CD14-positive monocyte (primary cell): ENCODE results near the gene SRC. TPM values are rescaled to one million over a fixed set of nuclear protein-coding genes. Genes with fewer than 3 reads are reported as not detected.

Experiments used
- DNase-seq, 3 donors: peaks; one replicate each; pipeline ENCODE4 v3.0.0-alpha.2; 2011 to 2022
- H2AFZ ChIP-seq: 2 replicates; pipeline ENCODE4 v1.6.0; 2012; ENCODE audit warnings: mild to moderate bottlenecking, low read depth, low read length, inconsistent platforms; ENCODE audit not compliant: insufficient read depth, poor library complexity, severe bottlenecking
- H3K27ac ChIP-seq, 2 donors: 1 replicate in 1 of 2; 2 replicates in 1 of 2; pipeline ENCODE4 v1.5.1; 2012 to 2013; ENCODE audit warnings: low read length in 2 of 2, control low read depth in 1 of 2, inconsistent platforms in 1 of 2, low read depth in 1 of 2, mild to moderate bottlenecking in 1 of 2
- H3K27me3 ChIP-seq, 2 donors: one replicate each; pipeline versions ENCODE4 v1.6.0 to v1.6.1; 2011 to 2013; ENCODE audit warnings: low read length in 2 of 2; ENCODE audit not compliant: control insufficient read depth in 2 of 2, insufficient read depth in 2 of 2
- H3K36me3 ChIP-seq, 2 donors: replicated peaks in 1 of 2; 1 replicate in 1 of 2; 2 replicates in 1 of 2; pipeline versions ENCODE4 v1.5.1 to v1.6.1; 2012 to 2013; ENCODE audit warnings: low read length in 2 of 2, control low read depth in 1 of 2, inconsistent platforms in 1 of 2, mild to moderate bottlenecking in 1 of 2; ENCODE audit not compliant: insufficient read depth in 2 of 2, control insufficient read depth in 1 of 2
- H3K4me1 ChIP-seq, 2 donors: 1 replicate in 1 of 2; 2 replicates in 1 of 2; pipeline versions ENCODE4 v1.5.1 to v1.6.1; 2012 to 2013; ENCODE audit warnings: low read length in 2 of 2, control low read depth in 1 of 2, inconsistent platforms in 1 of 2, mild to moderate bottlenecking in 1 of 2, moderate library complexity in 1 of 2; ENCODE audit not compliant: insufficient read depth in 2 of 2, control insufficient read depth in 1 of 2
- H3K4me2 ChIP-seq: replicated peaks from 2 replicates; pipeline ENCODE3; 2012; ENCODE audit warnings: low read length, moderate library complexity, mild to moderate bottlenecking; ENCODE audit not compliant: poor library complexity, severe bottlenecking; ENCODE audit errors: extremely low read depth
- H3K4me3 ChIP-seq, 3 experiments: fragments of 200-600 bp in 1 of 3; sonication (generic) in 1 of 3; replicated peaks in 1 of 3; 1 replicate in 2 of 3; 2 replicates in 1 of 3; pipeline ENCODE4 v1.5.1; 2011 to 2013; ENCODE audit warnings: low read length in 3 of 3, mild to moderate bottlenecking in 3 of 3, control low read depth in 2 of 3, low read depth in 2 of 3, inconsistent platforms in 1 of 3, moderate library complexity in 1 of 3
- H3K79me2 ChIP-seq: 2 replicates; pipeline ENCODE4 v1.6.0; 2012; ENCODE audit warnings: mild to moderate bottlenecking, control low read depth, inconsistent platforms, low read length, moderate library complexity; ENCODE audit not compliant: insufficient read depth
- H3K9ac ChIP-seq: 2 replicates; pipeline ENCODE4 v1.6.0; 2017; ENCODE audit warnings: low read length, mild to moderate bottlenecking; ENCODE audit not compliant: insufficient read depth, poor library complexity, severe bottlenecking
- H3K9me3 ChIP-seq, 2 donors: replicated peaks in 1 of 2; 1 replicate in 1 of 2; 2 replicates in 1 of 2; pipeline versions ENCODE4 v1.5.1 to v1.6.1; 2012 to 2013; ENCODE audit warnings: low read length in 2 of 2, control low read depth in 1 of 2; ENCODE audit not compliant: control insufficient read depth in 1 of 2, insufficient read depth in 1 of 2
- H4K20me1 ChIP-seq: 2 replicates; pipeline ENCODE4 v1.6.0; 2012; ENCODE audit warnings: mild to moderate bottlenecking, low read length, control low read depth, moderate library complexity; ENCODE audit not compliant: insufficient read depth
- H3K27ac Mint-ChIP-seq, 7 donors: one replicate each; pipeline ENCODE4 v1.8.0; 2020; ENCODE audit warnings: mild to moderate bottlenecking in 7 of 7, mixed read lengths in 7 of 7, moderate library complexity in 6 of 7, inconsistent platforms in 2 of 7
- H3K27me3 Mint-ChIP-seq, 3 donors: one replicate each; pipeline ENCODE4 v1.8.0; 2021 to 2022; ENCODE audit warnings: low read depth in 3 of 3, mild to moderate bottlenecking in 3 of 3, mixed read lengths in 3 of 3, moderate library complexity in 3 of 3, inconsistent platforms in 1 of 3
- H3K36me3 Mint-ChIP-seq, 2 donors: one replicate each; pipeline ENCODE4 v1.8.0; 2020; ENCODE audit warnings: mixed read lengths in 2 of 2, inconsistent platforms in 1 of 2, mild to moderate bottlenecking in 1 of 2
- H3K4me1 Mint-ChIP-seq: one replicate; pipeline ENCODE4 v1.8.0; 2020; ENCODE audit warnings: mild to moderate bottlenecking, mixed read lengths
- H3K4me3 Mint-ChIP-seq, 2 donors: one replicate each; pipeline ENCODE4 v1.8.0; 2020; ENCODE audit warnings: mild to moderate bottlenecking in 2 of 2, mixed read lengths in 2 of 2, moderate library complexity in 1 of 2
- H3K9me3 Mint-ChIP-seq, 7 donors: one replicate each; pipeline ENCODE4 v1.8.0; 2020 to 2022; ENCODE audit warnings: mixed read lengths in 7 of 7, mild to moderate bottlenecking in 6 of 7, moderate library complexity in 6 of 7, inconsistent platforms in 2 of 7
- WGBS: methylation state at CpG from one replicate; pipeline ENCODE4 v1.1.5; 2013; ENCODE audit warnings: missing lambda C conversion rate; ENCODE audit not compliant: insufficient coverage; 5-methylcytosine and 5-hydroxymethylcytosine counted together
- intact Hi-C, 2 donors: fragments of 100-400 bp; cut with micrococcal nuclease; formaldehyde crosslinking; loops; one replicate each; pipeline versions ENCODE4 v1.15.0 to v1.15.1; 2023
- polyA plus RNA-seq, 3 donors: library from polyadenylated mRNA; depleted of rRNA in 1 of 3; unstranded in 2 of 3; stranded (reverse) in 1 of 3; fragments of 300-500 nt in 2 of 3; fragments of >200 nt in 1 of 3; fragmentation: Illumina TruSeq in 2 of 3; gene quantifications; 1 replicate in 2 of 3; 2 replicates in 1 of 3; pipeline ENCODE4 v1.2.3, GENCODE V29; 2012 to 2021
- TF ChIP-seq, protein P1 (sequence below): fragments of 200-600 bp; IDR thresholded peaks from one replicate; pipeline ENCODE4 v1.8.0; 2022; ENCODE audit warnings: antibody characterized with exemption, mild to moderate bottlenecking

Gene SRC
- polyA plus RNA-seq, 3 donors = 4.9 to 55.1 (median 6.8) TPM

DNA sequence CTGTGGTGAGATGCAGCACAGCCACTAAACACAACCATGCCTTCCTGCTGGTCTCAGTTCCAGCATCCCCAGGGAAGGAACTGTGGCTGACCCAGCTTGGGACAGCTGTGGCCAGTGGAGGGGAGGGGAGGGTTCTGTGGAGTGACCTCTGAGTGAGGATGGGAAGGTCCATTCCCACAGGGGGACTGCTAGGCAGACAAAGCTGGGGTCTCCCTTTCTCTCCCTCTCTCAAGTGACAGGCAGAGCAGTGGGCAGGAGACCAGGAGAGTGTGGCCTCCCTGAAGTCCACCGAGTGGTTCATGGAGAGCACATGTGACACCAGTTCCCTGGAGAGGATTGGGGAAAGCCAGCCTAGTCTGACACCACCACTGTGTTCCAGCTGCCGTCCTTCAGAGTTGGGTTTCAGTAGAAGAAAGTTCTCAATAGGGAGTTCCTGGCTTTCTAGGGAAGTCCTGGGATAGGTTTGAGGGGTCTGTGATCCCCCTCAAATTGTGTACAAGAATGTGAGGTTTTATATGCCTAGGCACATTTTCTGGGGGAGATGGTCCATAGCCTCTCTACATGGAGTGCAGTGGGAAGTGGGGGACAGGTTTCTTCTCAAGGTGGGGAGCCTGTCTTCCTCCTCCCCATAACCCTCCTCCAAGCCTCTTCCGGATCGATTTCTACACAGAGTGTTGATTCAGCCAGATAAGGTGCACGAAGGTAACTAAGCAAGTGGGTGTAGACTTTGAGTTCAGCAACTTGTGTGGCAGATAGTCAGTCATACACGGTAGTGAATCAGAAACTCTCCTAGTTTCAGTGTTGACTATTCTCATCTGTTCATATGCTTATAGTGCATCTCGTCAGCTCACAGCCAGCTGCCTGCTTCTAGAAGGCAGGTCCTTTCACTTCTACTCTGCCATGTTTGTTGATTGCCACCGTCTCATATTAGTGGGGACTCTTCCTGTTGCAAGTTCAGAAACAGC is 37.6 kb upstream of the SRC start:
- Mint-ChIP-seq H3K9me3 (peaks cover 0 to 2% (median 0%) of the 10 kb centered on the region in 7 donors), H3K27ac (peak overlapping the region in 4 of 7 donors; percentile 61 to 68 (median 64)), H3K4me1 (no peaks in the 10 kb centered on the region), H3K27me3 (no peaks in the 10 kb centered on the region), H3K36me3 (peaks cover 81 to 91% of the 10 kb centered on the region in 2 donors), H3K4me3 (no peak overlapping the region)
- 89% methylated on average over 5 of the region's 8 CpGs for WGBS
- Histone ChIP-seq H3K79me2 (peaks cover 78% of the 10 kb centered on the region), H3K27ac (peak overlapping the region in 1 of 2 donors; percentile 64), H3K36me3 (peaks cover 67 to 97% of the 10 kb centered on the region in 2 donors), H3K4me2 (no peak overlapping the region), H2AFZ (no peak overlapping the region), H3K9me3 (no peaks in the 10 kb centered on the region), H3K27me3 (no peaks in the 10 kb centered on the region), H4K20me1 (peaks cover 28% of the 10 kb centered on the region), H3K4me1 (no peaks in the 10 kb centered on the region), H3K4me3 (no peak overlapping the region), H3K9ac (no peak overlapping the region)
- intact Hi-C loops = no loop called here
- no peak for DNase-seq
- TF ChIP-seq, protein P1, sequence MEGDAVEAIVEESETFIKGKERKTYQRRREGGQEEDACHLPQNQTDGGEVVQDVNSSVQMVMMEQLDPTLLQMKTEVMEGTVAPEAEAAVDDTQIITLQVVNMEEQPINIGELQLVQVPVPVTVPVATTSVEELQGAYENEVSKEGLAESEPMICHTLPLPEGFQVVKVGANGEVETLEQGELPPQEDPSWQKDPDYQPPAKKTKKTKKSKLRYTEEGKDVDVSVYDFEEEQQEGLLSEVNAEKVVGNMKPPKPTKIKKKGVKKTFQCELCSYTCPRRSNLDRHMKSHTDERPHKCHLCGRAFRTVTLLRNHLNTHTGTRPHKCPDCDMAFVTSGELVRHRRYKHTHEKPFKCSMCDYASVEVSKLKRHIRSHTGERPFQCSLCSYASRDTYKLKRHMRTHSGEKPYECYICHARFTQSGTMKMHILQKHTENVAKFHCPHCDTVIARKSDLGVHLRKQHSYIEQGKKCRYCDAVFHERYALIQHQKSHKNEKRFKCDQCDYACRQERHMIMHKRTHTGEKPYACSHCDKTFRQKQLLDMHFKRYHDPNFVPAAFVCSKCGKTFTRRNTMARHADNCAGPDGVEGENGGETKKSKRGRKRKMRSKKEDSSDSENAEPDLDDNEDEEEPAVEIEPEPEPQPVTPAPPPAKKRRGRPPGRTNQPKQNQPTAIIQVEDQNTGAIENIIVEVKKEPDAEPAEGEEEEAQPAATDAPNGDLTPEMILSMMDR = no peak

DNA sequence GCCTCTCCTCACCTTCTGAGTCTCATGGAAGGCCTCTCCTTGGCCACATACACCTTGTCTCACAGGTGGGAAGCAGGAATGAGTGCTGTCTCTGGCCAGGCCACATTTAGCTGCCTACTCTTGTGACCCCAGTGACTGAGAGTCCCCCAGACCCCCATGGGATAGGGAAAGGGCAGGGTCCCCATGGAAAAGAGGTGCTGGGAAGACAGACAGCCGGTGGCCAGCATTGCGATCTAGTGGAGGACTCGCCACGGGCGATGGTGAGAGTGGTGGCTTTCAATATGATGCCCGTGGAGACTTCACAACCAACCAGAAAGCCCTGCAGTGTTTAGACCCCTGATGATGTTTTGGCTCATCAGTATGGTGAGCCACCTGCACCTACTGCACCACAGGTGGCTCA is 36.6 kb upstream of the SRC start:
- WGBS = no CpG with 5 or more reads among the region's 6 CpGs
- Histone ChIP-seq H3K9me3 (no peaks in the 10 kb centered on the region), H3K4me3 (no peak overlapping the region), H2AFZ (no peak overlapping the region), H3K79me2 (peaks cover 79% of the 10 kb centered on the region), H3K9ac (no peak overlapping the region), H3K27ac (peak overlapping the region in 1 of 2 donors; percentile 64), H3K36me3 (peaks cover 66 to 98% of the 10 kb centered on the region in 2 donors), H3K27me3 (no peaks in the 10 kb centered on the region), H3K4me1 (no peaks in the 10 kb centered on the region), H3K4me2 (no peak overlapping the region), H4K20me1 (peaks cover 24% of the 10 kb centered on the region)
- intact Hi-C loops = no loop called here
- DNase-seq = no peak
- Mint-ChIP-seq H3K4me1 (peaks cover 7% of the 10 kb centered on the region), H3K36me3 (peaks cover 84 to 95% of the 10 kb centered on the region in 2 donors), H3K9me3 (peaks cover 0 to 2% (median 0%) of the 10 kb centered on the region in 7 donors), H3K27me3 (no peaks in the 10 kb centered on the region), H3K27ac (peak overlapping the region in 4 of 7 donors; percentile 34 to 82 (median 52)), H3K4me3 (no peak overlapping the region)
- TF ChIP-seq, protein P1 = no peak
